Activated CD8-positive, alpha-beta memory T cell treated with anti-CD3 and anti-CD28 coated beads, Interleukin-2, amount 50 U/mL, for 48 hours (primary cell): ENCODE data around the gene CABYR.

Experiments used
- DNase-seq: peaks from one replicate; pipeline ENCODE4 v3.0.0-alpha.2; 2020

The CABYR gene

GRCh38 chr18:24138789-24139616 is at the start of gene CABYR:
Gene CABYR, plus strand, starts transcription at chr18:24139062. Its CDS starts 4,053 bp downstream, at chr18:24143115.
- DNase-seq, result peak; percentile 86

GRCh38 chr18:24089076-24089475 is 49.8 kb upstream of the CABYR start:
- no peak for DNase-seq

GRCh38 chr18:24089515-24090337 is 49.1 kb upstream of the CABYR start:
- no peak for DNase-seq

GRCh38 chr18:24090876-24091275 is 48.0 kb upstream of the CABYR start:
- DNase-seq, result no peak

- DNase-seq, result no peak
These were observed 44.3 kb upstream of the CABYR start for GRCh38 chr18:24094561-24094960.

GRCh38 chr18:24095976-24096375 is 42.9 kb upstream of the CABYR start:
- no peak for DNase-seq

- DNase-seq, result no peak
These were observed 35.4 kb upstream of the CABYR start for GRCh38 chr18:24103320-24104021.

- no peak for DNase-seq
These were observed 34.4 kb upstream of the CABYR start for GRCh38 chr18:24104486-24104885.

GRCh38 chr18:24108641-24109040 is 30.2 kb upstream of the CABYR start:
- DNase-seq, result no peak

GRCh38 chr18:24111936-24112335 is 26.9 kb upstream of the CABYR start:
- DNase-seq, result no peak

- no peak for DNase-seq
These were observed 26.4 kb upstream of the CABYR start for GRCh38 chr18:24112464-24112863.

GRCh38 chr18:24112874-24113615 is 25.8 kb upstream of the CABYR start:
- DNase-seq, result no peak

- no peak for DNase-seq
These were observed 23.8 kb upstream of the CABYR start for GRCh38 chr18:24114924-24115549.

GRCh38 chr18:24115628-24116027 is 23.2 kb upstream of the CABYR start:
- no peak for DNase-seq

GRCh38 chr18:24118750-24119577 is 19.9 kb upstream of the CABYR start:
- DNase-seq, result peak; percentile 87

GRCh38 chr18:24120676-24121075 is 18.2 kb upstream of the CABYR start:
- DNase-seq, result no peak

- DNase-seq, result no peak
These were observed 17.2 kb upstream of the CABYR start for GRCh38 chr18:24121625-24122024.

- DNase-seq, result no peak
These were observed 12.5 kb upstream of the CABYR start for GRCh38 chr18:24126155-24126961.

- no peak for DNase-seq
These were observed 11.1 kb upstream of the CABYR start for GRCh38 chr18:24127735-24128134.

GRCh38 chr18:24128700-24129099 is 10.2 kb upstream of the CABYR start:
- DNase-seq, result no peak
